ENCODE data around the gene LSM4. TPM values are rescaled to one million over a fixed set of nuclear protein-coding genes. Genes with fewer than 3 reads are reported as not detected.

The LSM4 gene
- total and polyA plus RNA-seq, 2 of the 13 experiments (the other 11 are each of a cell fraction or from before 2014, with no cell fraction given) = 65.8 to 166 TPM

DNA sequence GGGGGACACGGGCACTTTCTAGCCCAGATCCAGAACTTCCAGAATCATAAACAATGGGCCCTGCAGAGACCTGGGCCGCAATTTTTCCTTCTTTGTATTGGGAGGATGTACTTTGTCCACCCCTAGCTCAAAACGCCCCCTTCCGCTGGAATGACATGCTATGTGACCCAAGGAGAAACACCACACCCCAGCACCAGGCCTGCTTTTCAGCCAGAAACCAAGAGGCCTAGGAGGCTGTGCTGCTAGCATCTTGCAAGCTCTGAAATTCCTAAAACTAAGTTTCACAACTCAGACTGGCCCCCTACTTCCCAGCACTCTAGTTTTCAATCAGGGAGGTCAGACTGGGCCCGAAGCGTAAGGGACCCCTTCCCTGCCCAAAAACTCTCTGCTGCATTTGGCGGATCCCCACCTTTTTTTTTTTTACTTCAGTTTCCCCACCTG, 538 bp downstream of the LSM4 start (continued):
- no peak for TF ChIP-seq ZNF550 (CRISPR knock-in tag; IDR thresholded peaks at IDR 0.05; ENCODE audit: borderline replicate concordance)
- TF ChIP-seq TARDBP (CRISPR knock-in tag; IDR thresholded peaks at IDR 0.05) = no peak
- no peak for TF ChIP-seq RFX3 (CRISPR knock-in tag; IDR thresholded peaks at IDR 0.05)
- TF ChIP-seq FOXM1 (CRISPR knock-in tag; IDR thresholded peaks at IDR 0.05) = no peak
- TF ChIP-seq ZNF678 (CRISPR knock-in tag; IDR thresholded peaks at IDR 0.05) = no peak
- TF ChIP-seq ZNF207 (IDR thresholded peaks at IDR 0.05; ENCODE audit: borderline replicate concordance) = no peak
- TF ChIP-seq RNF219 (CRISPR knock-in tag; IDR thresholded peaks at IDR 0.05) = no peak
- TF ChIP-seq ZNF264 (CRISPR knock-in tag; IDR thresholded peaks at IDR 0.05) = no peak
- TF ChIP-seq CHD2 (IDR thresholded peaks at IDR 0.05; ENCODE audit: low read depth, low read length) = no peak
- TF ChIP-seq ZFP36L1 (CRISPR knock-in tag; IDR thresholded peaks at IDR 0.05) = no peak
- TF ChIP-seq, protein P1, sequence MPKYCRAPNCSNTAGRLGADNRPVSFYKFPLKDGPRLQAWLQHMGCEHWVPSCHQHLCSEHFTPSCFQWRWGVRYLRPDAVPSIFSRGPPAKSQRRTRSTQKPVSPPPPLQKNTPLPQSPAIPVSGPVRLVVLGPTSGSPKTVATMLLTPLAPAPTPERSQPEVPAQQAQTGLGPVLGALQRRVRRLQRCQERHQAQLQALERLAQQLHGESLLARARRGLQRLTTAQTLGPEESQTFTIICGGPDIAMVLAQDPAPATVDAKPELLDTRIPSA (CRISPR knock-in tag; IDR thresholded peaks at IDR 0.05; ENCODE audit: borderline replicate concordance) = no peak
- TF ChIP-seq ZNF75D (CRISPR knock-in tag; IDR thresholded peaks at IDR 0.05; ENCODE audit: borderline replicate concordance) = no peak
- TF ChIP-seq, protein P2, sequence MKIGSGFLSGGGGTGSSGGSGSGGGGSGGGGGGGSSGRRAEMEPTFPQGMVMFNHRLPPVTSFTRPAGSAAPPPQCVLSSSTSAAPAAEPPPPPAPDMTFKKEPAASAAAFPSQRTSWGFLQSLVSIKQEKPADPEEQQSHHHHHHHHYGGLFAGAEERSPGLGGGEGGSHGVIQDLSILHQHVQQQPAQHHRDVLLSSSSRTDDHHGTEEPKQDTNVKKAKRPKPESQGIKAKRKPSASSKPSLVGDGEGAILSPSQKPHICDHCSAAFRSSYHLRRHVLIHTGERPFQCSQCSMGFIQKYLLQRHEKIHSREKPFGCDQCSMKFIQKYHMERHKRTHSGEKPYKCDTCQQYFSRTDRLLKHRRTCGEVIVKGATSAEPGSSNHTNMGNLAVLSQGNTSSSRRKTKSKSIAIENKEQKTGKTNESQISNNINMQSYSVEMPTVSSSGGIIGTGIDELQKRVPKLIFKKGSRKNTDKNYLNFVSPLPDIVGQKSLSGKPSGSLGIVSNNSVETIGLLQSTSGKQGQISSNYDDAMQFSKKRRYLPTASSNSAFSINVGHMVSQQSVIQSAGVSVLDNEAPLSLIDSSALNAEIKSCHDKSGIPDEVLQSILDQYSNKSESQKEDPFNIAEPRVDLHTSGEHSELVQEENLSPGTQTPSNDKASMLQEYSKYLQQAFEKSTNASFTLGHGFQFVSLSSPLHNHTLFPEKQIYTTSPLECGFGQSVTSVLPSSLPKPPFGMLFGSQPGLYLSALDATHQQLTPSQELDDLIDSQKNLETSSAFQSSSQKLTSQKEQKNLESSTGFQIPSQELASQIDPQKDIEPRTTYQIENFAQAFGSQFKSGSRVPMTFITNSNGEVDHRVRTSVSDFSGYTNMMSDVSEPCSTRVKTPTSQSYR (CRISPR knock-in tag; IDR thresholded peaks at IDR 0.05; ENCODE audit: borderline replicate concordance) = no peak
- TF ChIP-seq SMC3 (IDR thresholded peaks at IDR 0.05; ENCODE audit: low read length) = peak; percentile 38; the same call in 1 of the 2 replicates
- no peak for TF ChIP-seq ZNF704 (CRISPR knock-in tag; IDR thresholded peaks at IDR 0.05; ENCODE audit: borderline replicate concordance)
- TF ChIP-seq REST (IDR thresholded peaks at IDR 0.05; ENCODE audit: borderline replicate concordance in 1 of 2, low read depth in 1 of 2, low read length in 2 of 2) = no peak
- TF ChIP-seq HNF4A (CRISPR knock-in tag; IDR thresholded peaks at IDR 0.05) = peak; percentile 51; the same call in 1 of the 2 replicates
- no peak for TF ChIP-seq E2F1 (CRISPR knock-in tag; IDR thresholded peaks at IDR 0.05)
- no peak for TF ChIP-seq ZSCAN20 (CRISPR knock-in tag; IDR thresholded peaks at IDR 0.05; ENCODE audit: borderline replicate concordance)
